ENCODE results near the gene ROBO4. TPM values are rescaled to one million over a fixed set of nuclear protein-coding genes. Genes with fewer than 3 reads are reported as not detected.

Gene ROBO4
- total RNA-seq, 4 donors from 2014 or later = 13.9 to 33.6 (median 23.4) TPM

- Histone ChIP-seq H3K27ac (no peak overlapping the region), H3K4me3 (no peak overlapping the region), H3K4me1 (peaks cover 0 to 14% (median 7%) of the 10 kb centered on the region in 3 donors), H3K9me3 (no peaks in the 10 kb centered on the region), H3K36me3 (no peaks in the 10 kb centered on the region), H3K27me3 (peaks cover 91% of the 10 kb centered on the region)
- TF ChIP-seq POLR2A (IDR thresholded peaks at IDR 0.05) (no peak), CTCF (IDR thresholded peaks at IDR 0.05) (no peak), EP300 (IDR thresholded peaks at IDR 0.05) (no peak), POLR2AphosphoS5 (IDR thresholded peaks at IDR 0.05) (no peak)
- WGBS, 2 donors (ENCODE audit: low coverage in 1 of 2) = 88% methylated on average over 2 of the region's 2 CpGs
- no peak for ATAC-seq
Observed at GRCh38 chr11:124859171-124859570, 38.5 kb downstream of the ROBO4 start.

GRCh38 chr11:124846070-124846673 is 51.5 kb downstream of the ROBO4 start:
- H3K4me3 ChIP-seq = no peak overlapping the region
- peaks cover 100% of the 10 kb centered on the region for H3K27me3 ChIP-seq
- peaks cover 0 to 12% (median 9%) of the 10 kb centered on the region in 3 donors for H3K4me1 ChIP-seq
- no peaks in the 10 kb centered on the region for H3K36me3 ChIP-seq
- H3K9me3 ChIP-seq = no peaks in the 10 kb centered on the region
- 13% methylated on average over 5 of the region's 11 CpGs; no CpG with 5 or more reads in 1 of the 2 donors for WGBS, 2 donors (ENCODE audit: low coverage in 1 of 2)
- TF ChIP-seq CTCF (IDR thresholded peaks at IDR 0.05) (no peak), EP300 (IDR thresholded peaks at IDR 0.05) (no peak), POLR2A (IDR thresholded peaks at IDR 0.05) (no peak), POLR2AphosphoS5 (IDR thresholded peaks at IDR 0.05) (no peak)
- ATAC-seq = no peak
- no peak overlapping the region for H3K27ac ChIP-seq

GRCh38 chr11:124844664-124845079 is 53.0 kb downstream of the ROBO4 start:
- WGBS, 2 donors (ENCODE audit: low coverage in 1 of 2) = 0 to 3% methylated on average over 3 to 6 of the region's 8 CpGs
- no peak overlapping the region for H3K4me3 ChIP-seq
- no peaks in the 10 kb centered on the region for H3K36me3 ChIP-seq
- H3K9me3 ChIP-seq = no peaks in the 10 kb centered on the region
- peaks cover 0 to 19% (median 12%) of the 10 kb centered on the region in 3 donors for H3K4me1 ChIP-seq
- no peak for ATAC-seq
- peaks cover 99% of the 10 kb centered on the region for H3K27me3 ChIP-seq
- TF ChIP-seq POLR2A (IDR thresholded peaks at IDR 0.05) (no peak), EP300 (IDR thresholded peaks at IDR 0.05) (no peak), POLR2AphosphoS5 (IDR thresholded peaks at IDR 0.05) (no peak), CTCF (IDR thresholded peaks at IDR 0.05) (no peak)
- H3K27ac ChIP-seq = no peak overlapping the region

GRCh38 chr11:124843616-124843910 is 54.1 kb downstream of the ROBO4 start:
- H3K27me3 ChIP-seq = peaks cover 99% of the 10 kb centered on the region
- H3K9me3 ChIP-seq = no peaks in the 10 kb centered on the region

GRCh38 chr11:124842305-124842704 is 55.4 kb downstream of the ROBO4 start:
- H3K27ac ChIP-seq = no peak overlapping the region

More at GRCh38 chr11:124843616-124843910, 54.1 kb downstream of the ROBO4 start:
- Histone ChIP-seq H3K4me3 (no peak overlapping the region), H3K36me3 (no peaks in the 10 kb centered on the region), H3K27ac (no peak overlapping the region), H3K4me1 (peaks cover 0 to 29% (median 20%) of the 10 kb centered on the region in 3 donors)
- ATAC-seq = no peak
- no peak for TF ChIP-seq EP300 (IDR thresholded peaks at IDR 0.05)
- WGBS, 2 donors (ENCODE audit: low coverage in 1 of 2) = 10% methylated on average over 8 of the region's 8 CpGs; no CpG with 5 or more reads in 1 of the 2 donors

More at GRCh38 chr11:124842305-124842704, 55.4 kb downstream of the ROBO4 start:
- H3K27me3 ChIP-seq = peaks cover 98% of the 10 kb centered on the region
- peaks cover 0 to 30% (median 20%) of the 10 kb centered on the region in 3 donors for H3K4me1 ChIP-seq
- H3K36me3 ChIP-seq = no peaks in the 10 kb centered on the region
- TF ChIP-seq POLR2AphosphoS5 (IDR thresholded peaks at IDR 0.05) (no peak), EP300 (IDR thresholded peaks at IDR 0.05) (no peak), POLR2A (IDR thresholded peaks at IDR 0.05) (no peak), CTCF (IDR thresholded peaks at IDR 0.05) (no peak)
- whole genome bisulfite sequencing, 2 donors (ENCODE audit: low coverage in 1 of 2) = 26 to 72% methylated on average over 4 of the region's 4 CpGs
- no peak for ATAC-seq
- no peaks in the 10 kb centered on the region for H3K9me3 ChIP-seq
- H3K4me3 ChIP-seq = no peak overlapping the region
